ENCODE measurements around the gene TMEM245.

Gene TMEM245

GRCh38 chr9:109010746-109011145 is 109.0 kb downstream of the TMEM245 start:
- Mint-ChIP-seq H3K27ac (ENCODE audit: low read depth) (peak overlapping the region; percentile 29), H3K27me3 (no peaks in the 10 kb centered on the region), H3K36me3 (ENCODE audit: insufficient read depth) (peaks cover 3% of the 10 kb centered on the region), H3K4me1 (peaks cover 24% of the 10 kb centered on the region), H3K4me3 (peak overlapping the region; percentile 29), H3K9me3 (no peaks in the 10 kb centered on the region)
- DNase-seq (ENCODE audit: low spot score in 2 of 2): no peak
- peak; percentile 25 for ATAC-seq (replicated peaks; ENCODE audit: extremely low read depth, poor library complexity, severe bottlenecking)

GRCh38 chr9:109005678-109006077 is 114.1 kb downstream of the TMEM245 start:
- H3K27ac Mint-ChIP-seq (ENCODE audit: low read depth): no peak overlapping the region
- no peaks in the 10 kb centered on the region for H3K4me1 Mint-ChIP-seq
- H3K9me3 Mint-ChIP-seq: no peaks in the 10 kb centered on the region
- no peaks in the 10 kb centered on the region for H3K27me3 Mint-ChIP-seq
- no peak overlapping the region for H3K4me3 Mint-ChIP-seq
- H3K36me3 Mint-ChIP-seq (ENCODE audit: insufficient read depth): no peaks in the 10 kb centered on the region
- ATAC-seq (replicated peaks; ENCODE audit: extremely low read depth, poor library complexity, severe bottlenecking) (no peak), DNase-seq (ENCODE audit: low spot score in 2 of 2) (no peak)

- Mint-ChIP-seq H3K36me3 (ENCODE audit: insufficient read depth) (no peaks in the 10 kb centered on the region), H3K27me3 (no peaks in the 10 kb centered on the region), H3K9me3 (no peaks in the 10 kb centered on the region), H3K4me1 (no peaks in the 10 kb centered on the region), H3K27ac (ENCODE audit: low read depth) (no peak overlapping the region), H3K4me3 (no peak overlapping the region)
- ATAC-seq (replicated peaks; ENCODE audit: extremely low read depth, poor library complexity, severe bottlenecking) (no peak), DNase-seq (ENCODE audit: low spot score in 2 of 2) (no peak)
These were observed 116.6 kb downstream of the TMEM245 start for GRCh38 chr9:109003116-109003515.

- ATAC-seq (replicated peaks; ENCODE audit: extremely low read depth, poor library complexity, severe bottlenecking): no peak
- H3K4me1 Mint-ChIP-seq: no peaks in the 10 kb centered on the region
These were observed 117.6 kb downstream of the TMEM245 start for GRCh38 chr9:109002141-109002540.

GRCh38 chr9:109001275-109001676 is 118.5 kb downstream of the TMEM245 start:
- Mint-ChIP-seq H3K36me3 (ENCODE audit: insufficient read depth) (no peaks in the 10 kb centered on the region), H3K4me3 (no peak overlapping the region), H3K27me3 (no peaks in the 10 kb centered on the region), H3K4me1 (no peaks in the 10 kb centered on the region), H3K27ac (ENCODE audit: low read depth) (no peak overlapping the region), H3K9me3 (no peaks in the 10 kb centered on the region)
- no peak for ATAC-seq (replicated peaks; ENCODE audit: extremely low read depth, poor library complexity, severe bottlenecking)
- no peak for DNase-seq (ENCODE audit: low spot score in 2 of 2)

More at GRCh38 chr9:109002141-109002540, 117.6 kb downstream of the TMEM245 start:
- Mint-ChIP-seq H3K4me3 (no peak overlapping the region), H3K9me3 (no peaks in the 10 kb centered on the region), H3K36me3 (ENCODE audit: insufficient read depth) (no peaks in the 10 kb centered on the region), H3K27me3 (no peaks in the 10 kb centered on the region), H3K27ac (ENCODE audit: low read depth) (no peak overlapping the region)
- DNase-seq (ENCODE audit: low spot score in 2 of 2): no peak

- Mint-ChIP-seq H3K36me3 (ENCODE audit: insufficient read depth) (no peaks in the 10 kb centered on the region), H3K27ac (ENCODE audit: low read depth) (no peak overlapping the region), H3K4me1 (no peaks in the 10 kb centered on the region), H3K4me3 (no peak overlapping the region), H3K9me3 (no peaks in the 10 kb centered on the region), H3K27me3 (no peaks in the 10 kb centered on the region)
- DNase-seq (ENCODE audit: low spot score in 2 of 2): no peak
- no peak for ATAC-seq (replicated peaks; ENCODE audit: extremely low read depth, poor library complexity, severe bottlenecking)
These were observed 122.6 kb downstream of the TMEM245 start for GRCh38 chr9:108997112-108997511.

GRCh38 chr9:108996643-108997042 is 123.1 kb downstream of the TMEM245 start:
- Mint-ChIP-seq H3K4me3 (no peak overlapping the region), H3K9me3 (no peaks in the 10 kb centered on the region), H3K4me1 (no peaks in the 10 kb centered on the region), H3K27me3 (no peaks in the 10 kb centered on the region), H3K27ac (ENCODE audit: low read depth) (no peak overlapping the region), H3K36me3 (ENCODE audit: insufficient read depth) (no peaks in the 10 kb centered on the region)
- DNase-seq (ENCODE audit: low spot score in 2 of 2) (no peak), ATAC-seq (replicated peaks; ENCODE audit: extremely low read depth, poor library complexity, severe bottlenecking) (no peak)

- Mint-ChIP-seq H3K27me3 (no peaks in the 10 kb centered on the region), H3K36me3 (ENCODE audit: insufficient read depth) (no peaks in the 10 kb centered on the region), H3K4me3 (no peak overlapping the region), H3K9me3 (no peaks in the 10 kb centered on the region), H3K27ac (ENCODE audit: low read depth) (no peak overlapping the region), H3K4me1 (no peaks in the 10 kb centered on the region)
- ATAC-seq (replicated peaks; ENCODE audit: extremely low read depth, poor library complexity, severe bottlenecking): peak; percentile 40
- DNase-seq (ENCODE audit: low spot score in 2 of 2): no peak
These were observed 125.1 kb downstream of the TMEM245 start for GRCh38 chr9:108994695-108995094.

GRCh38 chr9:108991479-108991878 is 128.3 kb downstream of the TMEM245 start:
- DNase-seq (ENCODE audit: low spot score in 2 of 2): no peak
- no peak overlapping the region for H3K4me3 Mint-ChIP-seq

GRCh38 chr9:108983885-108984284 is 135.9 kb downstream of the TMEM245 start:
- peaks cover 1% of the 10 kb centered on the region for H3K36me3 Mint-ChIP-seq (ENCODE audit: insufficient read depth)
- ATAC-seq (replicated peaks; ENCODE audit: extremely low read depth, poor library complexity, severe bottlenecking): no peak
- no peak for DNase-seq (ENCODE audit: low spot score in 2 of 2)
- H3K27me3 Mint-ChIP-seq: no peaks in the 10 kb centered on the region
- no peaks in the 10 kb centered on the region for H3K4me1 Mint-ChIP-seq
- H3K27ac Mint-ChIP-seq (ENCODE audit: low read depth): no peak overlapping the region
- H3K4me3 Mint-ChIP-seq: no peak overlapping the region
- H3K9me3 Mint-ChIP-seq: peaks cover 6% of the 10 kb centered on the region

More at GRCh38 chr9:108991479-108991878, 128.3 kb downstream of the TMEM245 start:
- H3K27me3 Mint-ChIP-seq: no peaks in the 10 kb centered on the region
- no peaks in the 10 kb centered on the region for H3K36me3 Mint-ChIP-seq (ENCODE audit: insufficient read depth)
- peaks cover 6% of the 10 kb centered on the region for H3K9me3 Mint-ChIP-seq
- ATAC-seq (replicated peaks; ENCODE audit: extremely low read depth, poor library complexity, severe bottlenecking): no peak
- no peak overlapping the region for H3K27ac Mint-ChIP-seq (ENCODE audit: low read depth)
- H3K4me1 Mint-ChIP-seq: no peaks in the 10 kb centered on the region

- H3K36me3 Mint-ChIP-seq (ENCODE audit: insufficient read depth): peaks cover 1% of the 10 kb centered on the region
- ATAC-seq (replicated peaks; ENCODE audit: extremely low read depth, poor library complexity, severe bottlenecking) (no peak), DNase-seq (ENCODE audit: low spot score in 2 of 2) (no peak)
- H3K4me3 Mint-ChIP-seq: no peak overlapping the region
- no peak overlapping the region for H3K27ac Mint-ChIP-seq (ENCODE audit: low read depth)
- H3K9me3 Mint-ChIP-seq: no peaks in the 10 kb centered on the region
- H3K27me3 Mint-ChIP-seq: no peaks in the 10 kb centered on the region
- no peaks in the 10 kb centered on the region for H3K4me1 Mint-ChIP-seq
These were observed 138.9 kb downstream of the TMEM245 start for GRCh38 chr9:108980893-108981292.

- H3K27ac Mint-ChIP-seq (ENCODE audit: low read depth): no peak overlapping the region
- no peaks in the 10 kb centered on the region for H3K9me3 Mint-ChIP-seq
- H3K36me3 Mint-ChIP-seq (ENCODE audit: insufficient read depth): peaks cover 1% of the 10 kb centered on the region
These were observed 141.5 kb downstream of the TMEM245 start for GRCh38 chr9:108978205-108978604.

GRCh38 chr9:108973895-108974294 is 145.9 kb downstream of the TMEM245 start:
- DNase-seq (ENCODE audit: low spot score in 2 of 2) (no peak), ATAC-seq (replicated peaks; ENCODE audit: extremely low read depth, poor library complexity, severe bottlenecking) (no peak)
- Mint-ChIP-seq H3K4me3 (no peak overlapping the region), H3K36me3 (ENCODE audit: insufficient read depth) (no peaks in the 10 kb centered on the region), H3K27me3 (no peaks in the 10 kb centered on the region), H3K27ac (ENCODE audit: low read depth) (no peak overlapping the region), H3K4me1 (no peaks in the 10 kb centered on the region), H3K9me3 (no peaks in the 10 kb centered on the region)

More at GRCh38 chr9:108978205-108978604, 141.5 kb downstream of the TMEM245 start:
- ATAC-seq (replicated peaks; ENCODE audit: extremely low read depth, poor library complexity, severe bottlenecking): no peak
- H3K4me1 Mint-ChIP-seq: no peaks in the 10 kb centered on the region
- no peak for DNase-seq (ENCODE audit: low spot score in 2 of 2)
- no peaks in the 10 kb centered on the region for H3K27me3 Mint-ChIP-seq
- H3K4me3 Mint-ChIP-seq: no peak overlapping the region

Measured in central memory CD8-positive, alpha-beta T cell (primary cell).